Measurements from ENCODE around the gene CLTCL1. TPM values are rescaled to one million over a fixed set of nuclear protein-coding genes. Genes with fewer than 3 reads are reported as not detected.
"Not testable (repeated sequence)": the region's sequence is repeated elsewhere in the genome, so short reads cannot be mapped to it uniquely, and the experiment has no call there.

CLTCL1 gene
- total and polyA plus RNA-seq, 4 donors = 2.6 to 9.2 (median 4.3) TPM

DNA sequence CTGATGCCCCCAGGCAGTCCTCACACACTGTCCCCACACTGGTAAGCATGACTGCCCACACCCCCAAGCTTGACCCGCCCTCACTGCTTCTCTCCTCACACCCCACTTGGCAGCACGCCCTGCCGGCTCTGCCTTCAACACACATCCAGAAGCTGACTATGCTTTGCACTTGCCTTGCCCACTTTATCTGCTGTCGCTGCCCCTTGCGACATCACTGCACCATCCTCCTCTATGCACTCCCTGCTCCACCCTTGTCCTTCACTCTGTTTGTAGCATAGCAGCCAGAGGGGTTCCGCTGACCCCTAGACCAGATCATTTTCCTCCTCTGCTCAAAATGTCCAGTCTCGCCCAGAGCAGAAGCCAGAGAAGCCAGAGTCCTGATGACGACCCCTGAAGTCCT, 87.7 kb downstream of the CLTCL1 start:
- no peaks in the 10 kb centered on the region for H3K9me3 ChIP-seq (ENCODE audit: control insufficient read depth in 4 of 4, insufficient read depth in 3 of 4, low read length in 3 of 4)
- H3K9ac ChIP-seq (ENCODE audit: insufficient read depth in 1 of 2, low read length in 2 of 2) = no peak overlapping the region
- H3K4me1 ChIP-seq (ENCODE audit: control insufficient read depth in 5 of 5, insufficient read depth in 5 of 5, low read length in 5 of 5) = peaks cover 0 to 3% (median 0%) of the 10 kb centered on the region in 5 donors
- DNase-seq (peak in 1 of 3 donors; percentile 35), ATAC-seq (ENCODE audit: insufficient read depth, low FRiP score) (no peak)
- TF ChIP-seq, protein P1, sequence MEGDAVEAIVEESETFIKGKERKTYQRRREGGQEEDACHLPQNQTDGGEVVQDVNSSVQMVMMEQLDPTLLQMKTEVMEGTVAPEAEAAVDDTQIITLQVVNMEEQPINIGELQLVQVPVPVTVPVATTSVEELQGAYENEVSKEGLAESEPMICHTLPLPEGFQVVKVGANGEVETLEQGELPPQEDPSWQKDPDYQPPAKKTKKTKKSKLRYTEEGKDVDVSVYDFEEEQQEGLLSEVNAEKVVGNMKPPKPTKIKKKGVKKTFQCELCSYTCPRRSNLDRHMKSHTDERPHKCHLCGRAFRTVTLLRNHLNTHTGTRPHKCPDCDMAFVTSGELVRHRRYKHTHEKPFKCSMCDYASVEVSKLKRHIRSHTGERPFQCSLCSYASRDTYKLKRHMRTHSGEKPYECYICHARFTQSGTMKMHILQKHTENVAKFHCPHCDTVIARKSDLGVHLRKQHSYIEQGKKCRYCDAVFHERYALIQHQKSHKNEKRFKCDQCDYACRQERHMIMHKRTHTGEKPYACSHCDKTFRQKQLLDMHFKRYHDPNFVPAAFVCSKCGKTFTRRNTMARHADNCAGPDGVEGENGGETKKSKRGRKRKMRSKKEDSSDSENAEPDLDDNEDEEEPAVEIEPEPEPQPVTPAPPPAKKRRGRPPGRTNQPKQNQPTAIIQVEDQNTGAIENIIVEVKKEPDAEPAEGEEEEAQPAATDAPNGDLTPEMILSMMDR (IDR thresholded peaks at IDR 0.05; ENCODE audit: control extremely low read depth, extremely low read depth) = no peak
- no peak overlapping the region for H3K4me3 ChIP-seq
- H3K36me3 ChIP-seq (ENCODE audit: control insufficient read depth in 4 of 4, insufficient read depth in 4 of 4, low read length in 4 of 4) = peaks cover 0 to 3% (median 1%) of the 10 kb centered on the region in 4 donors
- H3K27ac ChIP-seq (ENCODE audit: low read depth in 1 of 2, low read length in 1 of 2) = no peak overlapping the region
- no peaks in the 10 kb centered on the region for H3K27me3 ChIP-seq (ENCODE audit: control insufficient read depth in 3 of 3, insufficient read depth in 3 of 3, low read length in 2 of 3)
- 86 to 87% methylated on average over 8 of the region's 8 CpGs for WGBS, 2 donors

DNA sequence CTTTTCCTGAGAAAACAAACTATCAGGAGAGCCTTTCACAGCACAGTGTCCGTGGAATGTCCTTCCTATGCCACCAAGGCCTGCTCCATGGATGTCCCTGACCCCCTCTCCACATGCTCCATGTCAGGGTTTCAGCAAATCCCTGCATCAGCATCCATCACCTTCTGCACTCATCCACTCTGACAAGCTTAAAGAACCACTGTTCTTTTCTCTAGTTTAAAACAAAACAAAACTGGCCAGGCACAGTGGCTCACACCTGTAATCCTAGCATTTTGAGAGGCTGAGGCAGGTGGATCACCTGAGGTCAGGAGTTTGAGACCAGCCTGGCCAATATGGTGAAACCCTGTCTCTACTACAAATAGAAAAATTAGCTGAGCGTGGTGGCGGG, 88.7 kb downstream of the CLTCL1 start:
- WGBS, 2 donors = 90 to 96% methylated on average over 3 of the region's 3 CpGs
- not testable (repeated sequence) for DNase-seq; H3K27me3 ChIP-seq (ENCODE audit: control insufficient read depth in 3 of 3, insufficient read depth in 3 of 3, low read length in 2 of 3); H3K9me3 ChIP-seq (ENCODE audit: control insufficient read depth in 4 of 4, insufficient read depth in 3 of 4, low read length in 3 of 4); H3K36me3 ChIP-seq (ENCODE audit: control insufficient read depth in 4 of 4, insufficient read depth in 4 of 4, low read length in 4 of 4); ATAC-seq (ENCODE audit: insufficient read depth, low FRiP score); H3K4me3 ChIP-seq; H3K9ac ChIP-seq (ENCODE audit: insufficient read depth in 1 of 2, low read length in 2 of 2); H3K4me1 ChIP-seq (ENCODE audit: control insufficient read depth in 5 of 5, insufficient read depth in 5 of 5, low read length in 5 of 5); H3K27ac ChIP-seq (ENCODE audit: low read depth in 1 of 2, low read length in 1 of 2)

DNA sequence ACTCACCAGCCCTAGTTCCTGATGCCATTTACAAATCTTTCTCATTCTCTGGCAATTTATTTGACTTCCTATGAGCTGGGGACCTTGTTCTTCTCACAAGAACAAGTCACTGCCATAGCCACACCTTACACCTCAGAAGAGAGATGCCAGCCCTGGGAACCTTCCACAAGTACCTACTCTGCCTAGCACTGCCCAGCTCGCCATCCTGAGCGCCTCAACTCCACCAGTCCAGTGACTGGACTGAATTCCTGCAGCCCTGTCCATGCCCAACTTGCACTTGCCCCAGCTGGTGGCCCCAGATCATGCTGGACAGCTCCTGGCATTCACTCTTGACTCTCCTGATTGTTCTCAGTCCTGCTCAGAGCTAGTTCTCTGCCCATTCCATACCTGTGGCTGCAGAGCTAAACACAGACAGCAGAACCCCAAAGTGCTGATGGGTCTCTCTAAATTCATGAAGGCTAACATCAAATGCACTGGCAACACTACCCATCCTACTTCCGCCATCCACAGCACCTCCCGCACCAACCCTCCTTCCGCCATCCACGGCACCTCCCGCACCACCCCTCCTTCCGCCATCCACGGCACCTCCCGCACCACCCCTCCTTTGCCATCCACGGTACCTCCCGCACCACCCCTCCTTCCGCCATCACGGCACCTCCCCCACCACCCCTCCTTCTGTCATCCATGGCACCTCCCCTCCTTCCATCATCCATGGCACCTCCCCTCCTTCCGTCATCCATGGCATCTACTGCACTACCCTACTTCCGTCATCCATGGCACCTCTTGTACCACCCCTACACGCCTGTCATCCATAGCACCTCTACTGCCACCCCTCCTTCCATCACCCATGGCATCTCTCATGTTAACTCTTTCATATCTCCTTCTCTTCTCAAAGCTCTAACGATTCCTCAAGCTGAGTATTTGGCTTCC, 89.4 kb downstream of the CLTCL1 start:
- Histone ChIP-seq H3K27me3 (ENCODE audit: control insufficient read depth in 3 of 3, insufficient read depth in 3 of 3, low read length in 2 of 3) (no peaks in the 10 kb centered on the region), H3K9ac (ENCODE audit: insufficient read depth in 1 of 2, low read length in 2 of 2) (no peak overlapping the region), H3K4me3 (no peak overlapping the region), H3K9me3 (ENCODE audit: control insufficient read depth in 4 of 4, insufficient read depth in 3 of 4, low read length in 3 of 4) (no peaks in the 10 kb centered on the region), H3K27ac (ENCODE audit: low read depth in 1 of 2, low read length in 1 of 2) (no peak overlapping the region), H3K4me1 (ENCODE audit: control insufficient read depth in 5 of 5, insufficient read depth in 5 of 5, low read length in 5 of 5) (peaks cover 0 to 3% (median 0%) of the 10 kb centered on the region in 5 donors), H3K36me3 (ENCODE audit: control insufficient read depth in 4 of 4, insufficient read depth in 4 of 4, low read length in 4 of 4) (peaks cover 0 to 4% (median 0%) of the 10 kb centered on the region in 4 donors)
- WGBS, 2 donors = 92 to 94% methylated on average over 18 of the region's 18 CpGs
- ATAC-seq (ENCODE audit: insufficient read depth, low FRiP score) (no peak), DNase-seq (no peak)
- TF ChIP-seq, protein P1 (IDR thresholded peaks at IDR 0.05; ENCODE audit: control extremely low read depth, extremely low read depth) = no peak

DNA sequence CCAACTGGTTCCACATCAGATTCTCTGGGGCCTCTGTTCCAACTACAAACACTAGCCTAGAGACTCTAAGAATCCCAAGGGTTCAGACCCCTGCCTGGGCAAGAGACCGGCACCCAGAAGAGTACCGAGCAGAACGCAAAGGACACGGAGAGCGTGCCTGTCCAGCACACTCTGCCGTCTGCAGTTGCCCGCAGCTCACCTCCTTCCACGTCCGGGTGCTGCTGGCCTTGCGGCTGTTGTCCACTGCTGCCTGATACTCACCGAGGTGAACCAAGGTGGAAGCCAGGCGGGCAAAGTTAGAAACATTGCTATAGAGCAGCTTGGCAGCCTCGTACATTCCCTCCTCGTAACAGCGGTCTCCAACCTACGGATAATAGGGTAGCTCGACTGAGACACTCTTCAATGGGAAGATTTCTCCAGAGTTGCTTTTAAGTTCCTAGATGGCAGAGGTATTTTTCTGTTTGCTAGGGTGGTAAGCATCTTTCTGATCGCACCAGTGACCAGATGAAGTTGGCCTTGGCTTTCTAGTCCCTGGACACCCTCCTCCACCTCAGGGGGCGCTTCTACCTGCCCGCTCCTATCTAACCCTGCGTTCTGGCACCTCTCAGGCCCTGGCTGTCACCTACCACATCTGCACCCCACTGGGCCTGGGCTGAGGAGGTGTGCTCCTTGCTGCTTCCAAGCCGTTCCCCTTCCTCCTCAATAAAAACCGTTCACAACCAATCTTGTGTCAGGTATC, 90.2 kb downstream of the CLTCL1 start:
- no peak overlapping the region for H3K27ac ChIP-seq (ENCODE audit: low read depth in 1 of 2, low read length in 1 of 2)
- H3K9ac ChIP-seq (ENCODE audit: insufficient read depth in 1 of 2, low read length in 2 of 2) = no peak overlapping the region
- TF ChIP-seq, protein P1 (IDR thresholded peaks at IDR 0.05; ENCODE audit: control extremely low read depth, extremely low read depth) = no peak
- DNase-seq (no peak), ATAC-seq (ENCODE audit: insufficient read depth, low FRiP score) (no peak)
- peaks cover 0 to 3% (median 0%) of the 10 kb centered on the region in 5 donors for H3K4me1 ChIP-seq (ENCODE audit: control insufficient read depth in 5 of 5, insufficient read depth in 5 of 5, low read length in 5 of 5)
- H3K4me3 ChIP-seq = no peak overlapping the region
- whole genome bisulfite sequencing, 2 donors = 95 to 97% methylated on average over 23 of the region's 23 CpGs
- peaks cover 0 to 6% (median 0%) of the 10 kb centered on the region in 4 donors for H3K36me3 ChIP-seq (ENCODE audit: control insufficient read depth in 4 of 4, insufficient read depth in 4 of 4, low read length in 4 of 4)
- no peaks in the 10 kb centered on the region for H3K27me3 ChIP-seq (ENCODE audit: control insufficient read depth in 3 of 3, insufficient read depth in 3 of 3, low read length in 2 of 3)
- no peaks in the 10 kb centered on the region for H3K9me3 ChIP-seq (ENCODE audit: control insufficient read depth in 4 of 4, insufficient read depth in 3 of 4, low read length in 3 of 4)
